Hematopoietic multipotent progenitor cell treated with erythropoietin and hydrocortisone succinate and interleukin-3 and kit ligand, for 4 days (in vitro differentiated cells): ENCODE measurements around the gene SF3B2.
"Not testable (repeated sequence)": the region's sequence is repeated elsewhere in the genome, so short reads cannot be mapped to it uniquely, and the experiment has no call there.

Source experiments
- DNase-seq: peaks from one replicate; pipeline ENCODE4 v3.0.0-alpha.2; 2015

SF3B2 gene, protein sequence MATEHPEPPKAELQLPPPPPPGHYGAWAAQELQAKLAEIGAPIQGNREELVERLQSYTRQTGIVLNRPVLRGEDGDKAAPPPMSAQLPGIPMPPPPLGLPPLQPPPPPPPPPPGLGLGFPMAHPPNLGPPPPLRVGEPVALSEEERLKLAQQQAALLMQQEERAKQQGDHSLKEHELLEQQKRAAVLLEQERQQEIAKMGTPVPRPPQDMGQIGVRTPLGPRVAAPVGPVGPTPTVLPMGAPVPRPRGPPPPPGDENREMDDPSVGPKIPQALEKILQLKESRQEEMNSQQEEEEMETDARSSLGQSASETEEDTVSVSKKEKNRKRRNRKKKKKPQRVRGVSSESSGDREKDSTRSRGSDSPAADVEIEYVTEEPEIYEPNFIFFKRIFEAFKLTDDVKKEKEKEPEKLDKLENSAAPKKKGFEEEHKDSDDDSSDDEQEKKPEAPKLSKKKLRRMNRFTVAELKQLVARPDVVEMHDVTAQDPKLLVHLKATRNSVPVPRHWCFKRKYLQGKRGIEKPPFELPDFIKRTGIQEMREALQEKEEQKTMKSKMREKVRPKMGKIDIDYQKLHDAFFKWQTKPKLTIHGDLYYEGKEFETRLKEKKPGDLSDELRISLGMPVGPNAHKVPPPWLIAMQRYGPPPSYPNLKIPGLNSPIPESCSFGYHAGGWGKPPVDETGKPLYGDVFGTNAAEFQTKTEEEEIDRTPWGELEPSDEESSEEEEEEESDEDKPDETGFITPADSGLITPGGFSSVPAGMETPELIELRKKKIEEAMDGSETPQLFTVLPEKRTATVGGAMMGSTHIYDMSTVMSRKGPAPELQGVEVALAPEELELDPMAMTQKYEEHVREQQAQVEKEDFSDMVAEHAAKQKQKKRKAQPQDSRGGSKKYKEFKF

DNA sequence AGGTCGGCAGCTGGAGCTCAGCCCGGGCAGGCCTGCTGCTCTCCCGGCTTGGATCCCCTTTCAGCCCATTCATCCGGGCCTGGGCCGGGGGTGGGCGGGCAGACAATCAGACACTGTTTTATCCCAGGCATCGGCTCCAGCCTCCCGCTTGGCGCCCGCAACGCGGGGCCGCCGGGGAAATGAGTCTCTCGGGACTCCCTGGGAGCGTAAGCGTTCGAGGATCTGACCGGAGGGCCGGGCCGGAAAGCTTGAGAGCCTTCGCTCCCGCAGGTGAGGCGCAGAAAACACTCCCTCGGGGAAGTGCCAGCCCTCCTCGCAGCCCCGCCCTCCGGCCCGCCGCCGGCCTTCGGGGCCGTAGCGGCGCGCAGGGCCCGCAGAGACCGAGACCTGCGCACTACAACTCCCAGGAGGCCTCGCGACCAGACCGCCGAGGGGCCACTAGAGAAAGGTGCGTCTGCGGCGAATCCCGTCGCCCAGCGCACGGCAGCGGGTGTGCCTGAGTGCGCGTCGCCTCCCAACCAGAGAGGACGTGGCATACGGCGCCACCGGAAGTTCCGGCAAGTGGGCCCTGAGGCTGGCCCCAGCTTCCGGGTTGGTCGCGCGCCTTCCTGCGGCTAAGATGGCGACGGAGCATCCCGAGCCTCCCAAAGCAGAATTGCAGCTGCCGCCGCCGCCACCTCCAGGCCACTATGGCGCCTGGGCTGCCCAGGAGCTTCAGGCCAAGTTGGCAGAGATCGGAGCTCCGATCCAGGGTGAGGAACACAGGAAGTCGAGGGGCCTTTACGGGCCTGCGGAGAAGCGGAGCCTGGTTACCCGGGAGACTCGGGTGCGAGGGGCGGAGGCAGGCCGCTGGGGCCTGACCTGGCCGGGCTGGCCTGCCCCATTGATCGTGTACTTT, at the start of gene SF3B2:
TSS of gene SF3B2 (plus strand) at position 599 of the 898 bp plus-strand sequence. CDS start at position 620, 21 bp downstream.
- DNase-seq: peak; percentile 99

DNA sequence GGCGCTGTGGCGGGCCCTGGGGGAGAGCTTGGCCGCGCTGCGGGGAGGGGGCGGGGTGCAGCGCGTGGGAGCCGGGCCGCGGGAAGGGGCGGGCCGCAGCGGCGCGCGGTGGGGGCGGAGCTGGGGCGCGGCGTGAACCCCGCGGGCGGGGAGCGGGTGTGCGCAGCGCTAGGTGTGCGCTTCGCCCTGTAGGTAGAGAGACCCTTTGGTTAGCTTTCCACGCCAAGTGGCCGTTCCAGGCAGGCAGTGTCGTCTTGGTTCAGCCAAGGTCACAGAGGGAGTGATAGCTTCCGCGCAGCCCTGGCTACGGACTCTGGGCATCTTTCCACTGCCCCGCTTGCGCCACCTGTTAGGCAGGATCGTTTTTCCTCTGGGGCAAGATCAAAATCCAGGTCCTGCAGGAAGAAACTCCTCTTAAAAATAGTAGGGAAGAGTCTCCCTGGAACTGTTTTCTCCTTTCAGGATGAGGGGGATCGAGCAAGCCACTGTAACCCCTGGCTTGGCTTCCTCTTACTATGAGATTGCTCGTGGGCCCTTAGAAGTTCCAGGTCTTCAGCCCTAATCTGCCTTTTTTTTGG, 49.4 kb upstream of the SF3B2 start:
- no peak for DNase-seq

DNA sequence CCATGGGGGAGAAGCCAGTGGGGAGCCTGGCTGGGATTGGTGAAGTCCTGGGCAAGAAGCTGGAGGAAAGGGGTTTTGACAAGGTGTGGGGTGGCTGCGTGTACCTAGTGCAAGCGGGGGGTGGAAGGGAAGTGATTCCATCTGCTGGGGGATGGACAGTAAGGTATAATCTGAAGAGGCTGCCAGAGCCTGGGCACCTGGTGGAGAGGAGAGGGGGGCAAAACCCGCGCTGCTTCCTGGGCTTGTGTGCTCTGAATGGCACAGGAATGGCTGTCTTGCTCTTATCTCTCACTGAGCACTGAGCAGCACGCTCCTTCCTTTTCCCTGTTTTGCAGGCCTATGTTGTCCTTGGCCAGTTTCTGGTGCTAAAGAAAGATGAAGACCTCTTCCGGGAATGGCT, 48.9 kb upstream of the SF3B2 start:
- DNase-seq: no peak

DNA sequence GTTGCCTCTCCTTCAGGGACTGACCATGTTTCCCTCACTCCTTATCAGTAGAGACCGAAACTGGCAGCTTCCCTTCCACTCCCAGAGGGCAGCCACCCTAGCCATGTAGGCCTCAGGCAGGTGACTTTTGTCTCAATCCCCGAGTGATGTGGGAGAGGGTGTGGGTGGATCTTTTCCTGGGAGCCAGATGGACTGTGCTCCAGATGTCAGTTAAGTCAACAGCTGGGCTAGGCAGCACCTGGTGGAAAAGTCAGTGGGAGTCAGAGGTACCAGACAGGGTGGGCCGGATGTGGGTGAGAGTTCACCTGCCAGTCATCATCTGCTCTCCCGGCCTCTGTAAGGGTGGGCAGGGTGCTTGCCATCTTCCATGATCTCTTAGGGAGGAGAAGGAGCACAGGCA, 48.0 kb upstream of the SF3B2 start:
- DNase-seq: no peak

DNA sequence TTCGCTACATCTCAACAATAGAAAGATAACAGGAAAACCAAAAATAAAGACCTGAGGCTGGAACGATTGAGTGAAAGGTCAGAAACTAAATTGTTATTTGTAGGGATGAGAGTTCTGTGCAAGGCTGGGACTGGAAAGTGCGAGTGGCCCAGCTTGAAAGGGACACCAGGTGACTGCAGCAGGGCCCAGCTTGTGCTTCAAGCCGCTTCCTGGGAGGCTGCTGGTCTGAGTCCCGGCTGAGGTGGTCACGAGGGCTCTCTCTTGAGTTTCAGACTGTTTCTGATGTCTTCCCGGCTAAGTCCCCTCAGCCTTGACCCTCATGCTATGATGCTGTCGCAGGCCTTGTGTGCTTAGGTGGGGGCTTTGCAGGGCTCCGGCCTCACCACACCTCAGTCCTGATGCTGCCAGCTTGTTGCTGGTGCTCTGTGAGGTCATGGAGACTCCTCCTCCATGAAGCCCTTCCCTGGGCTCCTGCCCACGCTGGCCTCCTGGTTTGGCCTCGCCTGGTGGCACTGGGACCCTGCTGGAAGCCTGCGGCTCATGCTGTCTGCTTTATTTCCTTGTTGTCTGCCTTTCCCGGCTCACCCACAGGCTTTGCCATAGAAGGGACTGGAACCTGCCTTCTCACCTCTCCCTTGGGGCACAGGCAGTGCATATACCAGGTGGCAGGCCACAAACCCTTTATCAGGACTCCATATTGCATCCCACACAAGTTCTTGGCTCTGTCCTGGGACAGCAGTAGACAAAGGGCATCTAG, 45.9 kb upstream of the SF3B2 start:
- no peak for DNase-seq

DNA sequence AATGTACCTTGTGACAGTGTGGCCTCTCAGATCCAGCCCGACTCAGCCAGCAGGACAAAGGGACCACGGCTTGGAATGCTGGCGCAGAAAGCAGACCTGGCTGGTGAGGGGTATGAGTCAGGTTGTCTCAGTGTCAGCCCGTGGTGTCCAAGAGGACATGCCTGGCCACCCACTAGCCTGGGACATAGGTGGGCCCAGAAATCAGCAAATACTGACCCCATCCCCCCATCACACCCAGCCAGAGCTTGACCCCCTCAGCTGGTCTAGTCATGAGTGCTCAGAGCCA, 45.3 kb upstream of the SF3B2 start:
- no peak for DNase-seq

DNA sequence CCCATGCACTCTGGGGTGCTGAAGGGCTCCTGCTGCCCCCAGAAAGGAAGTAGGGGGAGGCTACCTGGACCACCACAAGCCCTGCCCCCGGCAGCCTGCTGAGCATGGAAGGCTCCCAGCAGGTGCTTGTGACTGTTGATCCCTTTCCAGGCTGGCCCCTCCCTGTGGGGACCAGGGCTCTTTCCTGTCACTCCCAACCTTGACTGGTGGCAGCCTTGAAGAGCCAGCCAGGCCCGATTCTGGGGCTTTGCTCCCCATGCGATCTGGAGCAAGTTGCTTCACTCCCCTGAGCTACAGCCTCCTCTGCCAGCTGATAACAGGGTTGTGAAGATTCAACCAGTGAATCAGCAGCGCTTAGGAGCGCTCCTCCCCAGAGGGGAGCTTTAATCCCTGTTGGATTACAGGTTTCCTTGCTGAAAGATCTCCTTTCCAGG, 44.9 kb upstream of the SF3B2 start:
- peak; percentile 25 for DNase-seq

DNA sequence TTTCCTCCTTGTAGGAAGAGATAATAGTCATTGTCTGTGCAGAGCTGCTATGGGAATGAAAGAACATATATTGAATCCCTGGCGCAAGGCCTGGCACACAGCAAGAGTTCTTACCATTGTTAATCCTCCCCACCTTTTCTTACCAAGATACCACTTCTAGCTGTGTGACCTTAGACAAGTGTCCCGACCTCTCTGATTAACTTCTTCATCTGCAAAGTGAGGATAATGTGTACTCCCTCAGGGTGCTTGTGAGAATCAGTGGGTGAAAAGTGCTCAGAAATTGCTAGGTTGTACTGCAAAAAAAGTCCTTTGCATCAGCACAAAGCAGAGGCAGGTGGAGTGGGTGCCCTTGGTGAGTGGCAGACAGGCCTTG, 44.1 kb upstream of the SF3B2 start:
- no peak for DNase-seq

DNA sequence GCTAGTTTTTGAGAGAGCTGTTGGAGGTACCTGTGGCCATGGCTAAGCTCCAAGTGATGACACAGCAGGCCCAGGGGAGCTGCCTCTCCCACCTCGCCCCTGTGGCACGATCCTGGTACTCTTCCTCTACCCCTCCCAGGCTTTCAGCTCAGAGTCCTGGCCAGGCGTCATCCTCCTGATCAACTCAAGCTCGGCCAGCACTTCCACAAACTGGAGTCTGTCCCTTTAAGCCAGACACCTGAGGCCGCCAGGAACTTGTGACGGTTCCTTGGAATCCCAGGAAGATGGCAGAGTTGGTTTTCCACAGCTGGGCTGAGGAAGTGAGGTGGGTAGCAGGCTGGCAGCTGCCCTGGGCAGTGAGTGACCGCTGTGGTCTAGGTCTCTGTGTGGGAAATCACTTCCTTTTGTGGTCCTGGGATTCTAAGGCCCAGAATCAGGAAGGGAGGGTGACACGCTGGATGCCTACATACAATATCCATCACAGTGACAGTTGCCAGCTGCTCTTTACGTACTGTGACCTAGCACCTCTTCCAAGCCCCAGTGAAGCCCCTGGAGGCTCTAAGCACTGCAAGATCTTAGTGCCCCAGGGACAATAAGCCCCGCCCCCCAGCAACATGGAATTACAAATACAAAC, 43.6 kb upstream of the SF3B2 start:
- no peak for DNase-seq

DNA sequence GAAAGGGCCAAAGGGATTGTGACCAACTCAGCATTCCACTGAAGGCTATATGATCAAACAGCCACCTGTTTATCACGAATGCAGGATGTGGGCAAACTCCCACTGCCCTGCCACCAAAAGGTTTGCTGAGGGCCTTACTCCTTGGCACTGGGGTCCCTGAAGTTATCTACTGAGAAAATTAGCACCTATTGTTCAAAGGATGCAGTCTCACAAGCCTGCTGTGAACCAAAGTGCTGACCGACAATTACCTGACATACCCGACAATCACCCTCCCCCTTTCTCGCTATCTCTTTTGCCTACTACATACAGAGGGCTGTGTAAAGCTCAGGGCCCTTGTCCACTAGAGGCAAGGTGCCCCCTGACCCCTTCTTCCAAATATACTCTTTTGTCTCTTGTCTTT, 42.1 kb upstream of the SF3B2 start:
- DNase-seq: not testable (repeated sequence)

DNA sequence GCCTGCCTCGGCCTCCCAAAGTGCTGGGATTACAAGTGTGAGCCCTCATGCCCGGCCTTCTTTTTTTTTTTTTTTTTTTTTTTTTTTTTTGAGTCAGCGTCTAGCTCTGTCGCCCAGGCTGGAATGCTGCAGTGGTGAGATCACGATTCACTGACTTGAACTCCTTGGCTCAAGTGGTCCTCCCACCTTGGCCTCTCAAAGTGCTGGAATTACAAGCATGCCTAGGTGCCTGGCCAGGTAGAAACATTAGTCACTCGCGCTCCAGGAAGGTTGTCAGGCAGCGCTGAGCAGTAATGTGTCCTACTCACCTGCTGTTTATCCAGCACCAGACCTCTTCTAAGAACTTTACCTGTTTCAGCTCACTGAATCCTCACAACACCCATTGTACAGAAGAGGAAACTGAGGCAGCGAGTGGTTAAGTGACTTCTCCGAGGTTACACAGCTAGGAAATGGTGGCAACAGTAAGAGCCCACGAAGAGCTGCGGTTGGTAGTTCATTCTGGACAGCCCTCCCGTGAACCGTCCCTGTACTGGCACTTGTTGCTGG, 40.9 kb upstream of the SF3B2 start:
- no peak for DNase-seq

DNA sequence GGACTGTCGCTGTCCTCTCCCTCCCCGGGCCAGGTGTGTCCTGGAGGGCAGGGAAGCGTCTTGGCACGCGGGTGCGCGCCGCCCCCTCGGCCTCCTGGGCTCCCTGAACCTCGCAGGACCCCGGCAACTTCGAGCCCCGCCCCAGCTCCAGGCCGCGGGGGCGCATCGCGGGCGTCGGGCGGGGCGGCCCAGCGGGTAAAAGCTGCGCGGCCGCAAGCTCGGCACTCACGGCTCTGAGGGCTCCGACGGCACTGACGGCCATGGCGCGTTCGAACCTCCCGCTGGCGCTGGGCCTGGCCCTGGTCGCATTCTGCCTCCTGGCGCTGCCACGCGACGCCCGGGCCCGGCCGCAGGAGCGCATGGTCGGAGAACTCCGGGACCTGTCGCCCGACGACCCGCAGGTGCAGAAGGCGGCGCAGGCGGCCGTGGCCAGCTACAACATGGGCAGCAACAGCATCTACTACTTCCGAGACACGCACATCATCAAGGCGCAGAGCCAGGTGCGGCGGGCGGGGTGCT, 40.3 kb upstream of the SF3B2 start, which contains the start of gene CST6:
TSS of gene CST6 (plus strand) at position 224 of the 519 bp plus-strand sequence. CDS start at position 261, 37 bp downstream.
- DNase-seq: peak; percentile 35

DNA sequence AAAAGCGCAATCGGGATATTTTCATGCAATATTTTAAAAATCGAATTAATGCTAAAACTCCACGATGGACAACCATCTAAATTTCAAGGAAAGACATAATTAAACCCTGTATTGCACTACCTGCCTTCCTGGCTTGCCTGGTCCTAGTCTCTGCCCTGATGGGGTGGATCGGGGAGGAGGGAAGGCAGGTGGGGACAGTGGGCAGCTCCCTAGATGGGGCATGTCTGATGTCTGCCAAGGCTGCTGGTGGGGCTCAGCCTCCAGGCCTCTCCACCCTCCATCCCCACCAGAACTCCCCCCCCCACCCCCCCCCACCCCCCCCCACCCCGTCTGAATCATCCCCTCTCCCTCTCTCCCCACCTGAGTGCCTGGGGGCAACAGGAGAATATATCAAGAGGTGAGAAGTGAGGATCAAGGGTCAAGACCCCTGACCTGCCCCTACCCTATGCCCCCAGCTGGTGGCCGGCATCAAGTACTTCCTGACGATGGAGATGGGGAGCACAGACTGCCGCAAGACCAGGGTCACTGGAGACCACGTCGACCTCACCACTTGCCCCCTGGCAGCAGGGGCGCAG, 39.7 kb upstream of the SF3B2 start:
- DNase-seq: no peak

DNA sequence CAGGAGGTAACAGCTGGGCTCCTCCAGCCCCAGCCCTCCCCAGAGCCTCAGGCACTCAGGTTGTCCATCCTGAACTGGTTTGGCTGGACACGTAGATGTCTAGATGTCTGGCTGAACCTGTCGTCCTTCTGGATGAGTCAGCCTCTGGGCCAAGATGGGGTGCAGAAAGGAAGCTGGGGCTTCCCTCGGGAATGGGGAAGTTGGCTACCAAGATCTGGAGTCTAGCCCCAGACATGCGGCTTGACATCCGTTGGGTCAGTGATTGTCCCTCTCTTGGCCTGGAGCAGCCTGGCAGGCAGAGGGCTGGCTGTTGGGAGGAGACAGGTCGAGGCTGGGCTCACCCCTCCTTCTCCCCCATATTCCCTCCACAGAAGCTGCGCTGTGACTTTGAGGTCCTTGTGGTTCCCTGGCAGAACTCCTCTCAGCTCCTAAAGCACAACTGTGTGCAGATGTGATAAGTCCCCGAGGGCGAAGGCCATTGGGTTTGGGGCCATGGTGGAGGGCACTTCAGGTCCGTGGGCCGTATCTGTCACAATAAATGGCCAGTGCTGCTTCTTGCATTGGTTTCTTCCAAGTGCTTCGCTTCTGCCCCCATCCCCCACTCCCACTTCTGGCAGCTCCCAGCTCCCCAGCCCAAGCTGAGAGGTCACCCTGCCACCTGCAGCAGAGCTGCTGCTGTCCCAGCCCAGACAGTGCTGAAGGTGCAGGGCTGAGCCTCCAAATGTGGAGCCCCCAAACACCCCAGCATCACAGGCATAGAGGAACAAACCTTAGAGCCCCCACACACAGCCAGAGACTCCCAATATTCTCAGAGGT, 39.0 kb upstream of the SF3B2 start:
- peak; percentile 57 for DNase-seq

DNA sequence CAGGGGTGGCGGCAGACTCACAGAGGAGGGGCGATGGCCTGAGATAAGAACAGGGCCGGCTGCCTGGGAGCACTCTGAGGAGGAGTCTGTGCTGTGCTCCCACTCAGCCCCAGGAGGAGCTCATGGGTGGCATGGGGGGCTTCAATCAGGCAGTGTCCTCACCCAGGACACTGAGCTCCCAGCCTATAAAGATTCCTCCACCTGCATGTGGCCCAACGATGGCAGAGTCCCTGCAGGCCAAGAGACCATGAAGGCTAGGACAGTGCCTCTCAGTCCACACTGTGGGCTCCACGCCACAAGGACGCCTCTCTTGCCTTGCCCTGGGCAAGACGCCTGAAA, 38.4 kb upstream of the SF3B2 start:
- no peak for DNase-seq

DNA sequence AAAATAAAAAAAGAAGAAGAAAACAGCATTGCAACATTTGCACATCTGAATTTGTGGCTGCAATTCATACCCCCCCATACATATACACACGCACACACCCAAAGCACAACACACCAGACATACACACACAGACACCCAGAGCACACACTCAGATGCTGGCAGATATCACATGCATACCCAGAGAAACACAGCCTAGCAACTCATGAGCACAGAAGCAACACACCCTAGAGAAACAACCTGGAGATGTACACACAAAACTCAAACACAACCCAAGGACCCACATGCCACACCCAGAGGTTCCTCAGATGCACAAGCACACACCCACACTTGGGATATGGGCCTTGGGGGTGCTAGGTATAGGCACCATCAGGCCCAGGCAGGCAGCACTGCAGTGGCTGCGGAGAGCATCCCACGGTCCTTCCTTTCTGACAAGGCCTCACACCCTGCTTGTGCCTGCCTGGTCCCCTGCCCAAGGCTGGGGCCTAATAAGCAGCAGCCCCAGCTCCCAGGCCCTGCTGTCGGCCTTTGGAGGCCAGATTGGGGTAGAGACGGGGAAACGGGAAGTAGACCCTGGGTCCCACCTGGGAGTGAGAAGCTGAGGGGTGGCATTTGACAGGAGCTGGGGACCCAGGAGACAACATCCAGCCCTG, 37.2 kb upstream of the SF3B2 start:
- no peak for DNase-seq

DNA sequence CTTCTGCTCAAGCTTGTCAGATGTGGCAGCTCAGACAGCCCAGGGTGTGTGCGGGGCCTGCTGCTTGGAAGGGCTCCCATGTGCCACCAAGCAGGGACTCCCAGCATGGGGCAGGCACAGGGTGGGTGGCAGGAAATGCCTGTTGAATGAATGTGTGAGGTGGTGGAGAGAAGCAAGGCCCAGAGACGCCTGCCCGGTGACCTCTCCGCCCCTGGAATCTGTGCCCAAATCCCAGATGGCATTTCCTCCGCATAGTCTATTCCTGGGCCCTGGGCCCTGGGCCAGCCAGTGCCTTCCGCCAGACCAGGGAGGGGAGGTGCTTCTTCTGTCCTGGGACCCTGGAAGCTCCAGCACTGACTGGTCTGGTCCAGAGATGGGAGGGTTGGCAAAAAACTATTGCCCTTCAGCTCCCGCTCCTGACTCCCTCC, 36.7 kb upstream of the SF3B2 start:
- DNase-seq: no peak

DNA sequence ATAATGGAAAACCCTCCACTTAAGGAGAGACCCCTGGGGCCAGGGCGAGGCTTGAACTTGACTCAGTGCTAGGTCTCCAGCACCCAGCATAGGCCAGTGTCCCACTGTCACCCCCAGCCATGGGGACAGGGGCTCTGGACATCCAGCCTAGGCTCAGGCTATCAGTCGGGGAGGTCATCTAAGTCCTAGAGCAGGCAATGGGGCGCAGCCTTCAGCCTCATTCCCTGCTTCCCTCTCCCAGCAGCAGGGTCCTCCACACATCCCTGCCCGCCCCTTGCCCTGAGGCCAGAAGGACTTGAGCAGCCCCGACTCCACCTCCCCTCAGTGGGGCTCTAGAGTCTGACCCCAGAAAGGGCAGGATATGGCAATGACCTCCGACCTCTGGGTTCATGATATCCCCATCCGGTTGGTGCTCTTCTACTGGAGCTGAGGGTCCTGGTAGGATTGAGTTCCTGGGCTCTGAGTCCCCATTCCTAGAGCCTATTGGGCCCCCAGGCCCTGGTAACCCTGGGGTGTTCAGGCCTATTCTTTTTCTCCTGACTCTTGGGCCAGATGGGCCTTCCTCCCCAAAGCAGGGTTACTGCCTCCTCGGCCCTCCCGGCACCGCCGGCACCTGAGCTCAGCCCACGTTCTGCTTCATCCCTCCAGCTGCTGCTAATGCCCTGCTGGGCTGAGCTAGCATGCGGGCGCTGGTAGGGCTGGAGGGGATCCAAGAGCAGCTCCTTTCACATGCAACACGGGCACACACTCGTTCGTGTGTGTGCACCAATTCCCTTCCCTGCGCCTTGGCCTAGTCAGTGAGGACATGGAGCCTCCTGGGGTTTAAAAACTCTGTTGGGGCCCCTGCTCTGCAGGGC, 36.0 kb upstream of the SF3B2 start:
- DNase-seq: no peak
